Superior temporal gyrus (tissue), 1 donor: ENCODE results near the gene TMEM123.

Experiments used
- DNase-seq: peaks from one replicate; pipeline ENCODE4 v3.0.0-alpha.2; 2016; ENCODE audit errors: extremely low spot score

The TMEM123 gene

GRCh38 chr11:102472127-102472526 lies 19.6 kb upstream of the TMEM123 start:
- no peak for DNase-seq

DNA sequence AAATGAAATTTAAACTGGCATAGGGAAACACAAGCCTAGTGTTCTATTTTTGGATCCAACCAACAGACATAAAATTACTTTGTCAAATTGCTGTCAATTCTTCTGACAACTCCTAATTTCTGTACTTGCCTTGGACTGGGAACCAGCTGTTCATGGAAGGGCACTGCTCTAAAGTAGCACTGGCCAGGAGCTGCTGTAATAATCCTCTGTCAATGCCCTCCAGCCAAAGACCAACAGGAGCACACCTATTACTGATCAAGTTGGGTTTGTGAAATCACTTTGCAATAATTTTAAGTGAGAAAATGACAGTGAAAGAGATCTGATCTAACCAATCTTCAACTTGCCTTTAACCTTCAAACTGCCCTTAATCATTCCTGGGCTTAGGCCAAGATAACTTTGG lies 18.9 kb upstream of the TMEM123 start:
- no peak for DNase-seq

DNA sequence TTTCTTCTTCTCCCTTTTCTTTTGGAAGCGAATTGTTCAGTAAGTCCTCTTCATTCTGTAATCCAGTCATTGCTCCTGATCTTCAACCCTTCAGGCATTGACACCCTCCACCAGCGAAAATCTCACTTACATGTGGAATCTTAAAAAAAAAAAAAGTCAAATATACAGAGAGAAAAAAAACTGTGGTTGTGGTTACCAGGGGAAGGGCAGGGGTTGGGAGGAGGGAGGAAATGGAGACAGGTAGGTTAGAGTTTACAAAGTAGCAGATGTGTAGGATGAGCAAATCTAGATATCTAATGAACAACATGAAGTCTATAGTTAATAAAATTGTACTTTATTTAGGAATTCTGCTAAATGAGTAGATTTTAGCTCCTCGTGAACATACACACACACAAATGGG lies 17.7 kb upstream of the TMEM123 start:
- no peak for DNase-seq

DNA sequence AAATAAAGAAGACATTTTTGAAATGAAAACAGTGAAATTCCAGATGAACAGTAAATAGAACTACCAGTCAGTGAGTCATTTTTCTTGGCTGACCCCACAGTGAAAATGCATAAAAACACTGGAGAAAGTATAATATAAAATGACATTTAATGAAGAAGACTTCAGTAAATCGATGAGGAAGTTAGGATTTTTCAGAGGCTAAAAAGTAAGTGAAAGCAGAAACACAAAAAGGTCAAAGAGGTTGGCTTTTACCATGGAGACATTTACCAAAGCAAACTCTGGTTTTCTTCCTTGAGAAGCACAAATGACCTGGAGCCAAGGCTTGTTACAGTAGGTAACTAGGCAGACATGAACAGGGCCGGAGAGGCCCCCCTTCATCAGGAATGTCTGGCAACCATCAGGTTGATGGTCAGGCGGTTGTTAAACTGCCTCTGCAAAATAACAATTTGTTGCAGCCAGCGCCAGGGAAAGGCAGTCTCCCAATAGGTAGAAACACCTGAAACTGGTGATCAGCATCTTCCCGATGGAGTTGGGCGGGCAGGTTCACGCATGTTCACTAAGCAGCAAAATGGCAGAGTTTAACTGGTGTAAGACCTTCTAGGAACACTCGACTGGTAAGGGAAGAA lies 16.7 kb upstream of the TMEM123 start:
- no peak for DNase-seq

- DNase-seq: no peak
These were observed 16.1 kb upstream of the TMEM123 start for GRCh38 chr11:102468616-102469195.

GRCh38 chr11:102467853-102468580 lies 15.5 kb upstream of the TMEM123 start:
- no peak for DNase-seq

DNA sequence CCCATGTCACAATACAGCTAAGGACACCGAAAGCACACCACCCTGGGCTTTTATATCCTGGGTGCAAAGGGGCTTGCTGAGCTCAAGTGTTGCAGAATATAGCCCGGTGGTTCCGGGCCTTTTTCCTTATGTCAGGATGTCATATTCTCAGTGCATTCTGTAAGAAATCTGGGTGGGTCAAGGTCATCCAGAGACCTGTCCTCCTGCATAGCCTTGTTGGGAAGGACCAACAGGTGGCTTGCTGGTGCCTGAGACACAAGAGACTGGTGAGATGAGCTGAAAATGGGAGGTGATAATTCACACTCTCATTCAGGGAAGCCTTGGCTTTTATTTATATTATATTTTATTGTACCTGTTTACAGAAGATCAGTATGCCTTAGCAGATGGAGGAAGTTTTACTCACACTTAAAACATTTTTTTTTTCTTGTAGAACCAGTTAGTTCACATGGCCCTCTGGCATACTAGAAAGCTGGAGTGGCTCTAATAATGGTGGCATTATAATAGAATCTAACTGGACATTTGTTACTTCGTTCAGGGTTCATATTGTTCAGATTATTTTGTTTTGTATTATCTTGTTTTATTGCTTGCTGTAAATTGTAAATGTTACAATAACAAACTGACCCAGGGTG lies 14.6 kb upstream of the TMEM123 start:
- DNase-seq: no peak

GRCh38 chr11:102465696-102466095 lies 13.1 kb upstream of the TMEM123 start:
- DNase-seq: no peak

GRCh38 chr11:102464859-102465500 lies 12.4 kb upstream of the TMEM123 start:
- DNase-seq: no peak

DNA sequence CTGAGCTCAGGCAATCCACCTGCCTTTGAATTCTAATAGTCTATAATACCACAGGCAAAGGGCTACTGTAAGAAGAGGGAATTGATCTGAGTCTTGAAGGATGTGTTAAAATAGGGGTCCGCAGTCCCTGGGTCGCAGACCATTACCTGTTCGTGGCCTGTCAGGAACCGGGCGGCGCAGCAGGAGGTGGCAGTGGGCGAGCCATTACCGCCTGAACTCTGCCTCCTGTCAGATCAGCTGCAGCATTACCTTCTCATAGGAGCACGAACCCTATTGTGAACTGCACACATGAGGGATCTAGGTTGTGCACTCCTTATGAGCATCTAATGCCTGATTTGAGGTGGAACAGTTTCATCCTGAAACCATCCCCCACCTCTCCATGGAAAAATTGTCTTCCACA lies 11.5 kb upstream of the TMEM123 start:
- no peak for DNase-seq

DNA sequence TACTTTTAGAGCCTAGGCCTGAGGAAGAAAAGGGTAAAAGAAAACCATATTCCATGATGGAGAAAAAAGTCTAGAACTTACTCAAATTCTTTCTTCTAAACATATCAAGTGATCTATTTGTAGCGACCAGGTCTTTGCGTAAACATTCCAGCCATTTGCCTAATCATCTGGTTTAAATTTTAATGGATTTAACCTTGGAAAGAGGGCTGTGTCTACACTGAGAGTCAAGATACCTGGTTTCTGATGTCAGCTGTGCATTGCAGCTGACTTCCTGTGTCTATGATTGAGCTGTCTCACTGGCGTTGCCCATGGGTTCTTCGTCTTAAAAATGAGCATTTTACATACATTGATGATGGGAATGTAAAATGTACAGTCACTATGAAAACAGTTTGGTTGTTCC lies 10.0 kb upstream of the TMEM123 start:
- DNase-seq: no peak

- no peak for DNase-seq
These were observed 6.8 kb upstream of the TMEM123 start for GRCh38 chr11:102459393-102459792.

GRCh38 chr11:102458548-102458947 lies 6.0 kb upstream of the TMEM123 start:
- DNase-seq: no peak

- DNase-seq: no peak
These were observed 5.3 kb upstream of the TMEM123 start for GRCh38 chr11:102457865-102458264.

DNA sequence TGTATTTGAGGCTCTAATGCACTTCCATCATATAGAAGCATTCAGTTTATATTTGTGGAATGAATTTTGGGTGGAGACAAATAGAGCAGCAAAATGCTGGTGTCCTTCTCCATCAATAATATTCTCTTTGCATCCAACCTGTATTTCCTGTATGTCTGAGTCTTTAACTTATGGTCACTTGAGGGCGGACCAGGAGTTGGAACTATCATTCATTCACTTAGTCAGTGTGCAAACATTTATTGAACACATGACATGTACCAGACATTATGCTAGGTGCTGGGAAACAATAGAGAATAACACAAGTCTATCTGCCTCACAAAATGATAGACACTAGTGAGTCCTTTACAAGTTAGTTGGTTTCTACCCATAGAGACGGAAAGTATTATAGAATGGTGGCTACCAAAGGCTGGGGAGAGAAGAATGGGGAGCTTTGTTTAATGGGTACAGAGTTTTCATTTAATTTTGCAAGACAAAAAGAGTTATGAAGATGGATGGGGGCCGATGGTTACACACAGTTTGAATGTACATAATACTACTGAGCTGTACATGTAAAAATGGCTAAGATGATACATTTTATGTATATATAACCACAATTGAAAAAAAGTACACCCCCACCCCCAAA lies 4.6 kb upstream of the TMEM123 start:
- no peak for DNase-seq

DNA sequence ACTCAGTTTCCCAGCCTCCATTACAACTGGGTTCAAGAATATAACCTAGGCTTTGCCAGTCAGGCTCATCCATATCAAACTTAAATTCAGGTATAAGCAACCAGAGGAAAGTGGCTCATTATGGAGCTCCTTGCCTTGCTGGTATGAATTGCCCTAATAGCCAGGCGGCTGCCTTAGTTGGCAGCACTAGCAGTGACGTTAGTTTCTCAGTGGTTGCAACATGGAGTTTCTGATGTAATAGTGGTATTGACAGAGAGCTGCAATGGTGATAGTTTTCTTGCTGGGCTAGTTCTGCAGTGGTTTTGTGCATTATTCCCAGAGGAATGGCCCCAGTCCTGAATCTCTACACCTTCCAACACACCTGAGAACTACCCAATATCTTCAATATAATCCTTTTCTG lies 3.8 kb upstream of the TMEM123 start:
- no peak for DNase-seq

DNA sequence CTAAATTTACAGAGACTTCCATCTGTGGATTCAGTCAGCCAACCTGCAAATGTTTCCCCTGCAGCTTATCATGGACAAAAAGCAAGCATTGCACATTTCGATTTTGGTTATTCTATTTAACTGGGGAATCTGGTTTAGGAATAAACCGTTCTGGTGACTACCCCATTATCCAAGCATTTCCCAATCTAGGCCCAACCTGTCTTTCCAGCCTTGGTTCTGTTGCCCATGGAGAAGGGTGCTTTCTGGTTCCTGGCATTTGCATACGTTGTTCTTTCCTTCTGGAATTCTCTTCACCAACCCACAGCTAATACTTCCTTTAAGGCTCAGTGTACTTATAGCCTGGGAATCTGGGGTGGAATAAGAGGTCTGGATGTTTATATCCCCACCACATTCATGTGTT lies 1.4 kb upstream of the TMEM123 start:
- DNase-seq: no peak

- peak; percentile 42 for DNase-seq
These were observed 734 bp upstream of the TMEM123 start for GRCh38 chr11:102453302-102453695.

DNA sequence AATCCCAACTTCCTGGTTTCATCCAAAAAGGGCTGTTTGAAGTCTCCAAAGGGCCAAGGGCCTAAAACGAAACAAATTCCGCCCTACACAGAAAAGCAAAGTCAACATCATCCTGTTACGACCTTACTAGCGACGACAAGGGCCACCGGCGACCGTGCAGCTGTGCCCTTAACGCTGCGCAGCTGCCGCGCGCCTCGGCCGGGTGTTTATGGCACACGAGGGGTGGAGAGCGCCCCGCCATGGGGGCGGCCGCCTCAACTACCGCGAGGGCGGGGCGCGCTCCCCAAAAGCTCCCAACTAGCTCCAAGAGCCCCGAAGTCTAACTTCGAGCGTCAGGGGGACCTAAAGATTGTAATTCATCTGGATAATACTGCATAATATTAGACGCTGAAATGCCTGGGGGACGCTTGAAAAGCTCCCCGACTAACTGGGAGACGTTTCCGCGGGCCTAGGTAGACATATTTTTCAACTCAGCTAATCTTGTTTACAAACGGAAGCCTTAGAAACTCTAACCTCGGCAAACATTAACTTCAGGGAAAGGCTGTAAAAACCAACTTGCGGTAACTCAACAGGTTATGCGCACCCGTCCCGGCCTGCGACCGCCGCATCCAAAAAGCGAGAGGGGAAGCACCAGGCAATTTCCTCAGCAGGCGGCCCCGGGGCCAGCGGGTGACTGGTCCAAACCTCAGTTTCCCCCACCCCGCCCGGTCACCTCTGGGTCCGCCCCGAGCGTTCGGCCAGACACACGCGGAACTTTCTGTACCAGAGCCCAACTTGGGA lies 694 bp downstream of the TMEM123 start:
- DNase-seq: peak; percentile 82

- peak; percentile 75 for DNase-seq
These were observed 1.4 kb downstream of the TMEM123 start for GRCh38 chr11:102451041-102451680.
